NCI-H82 treated with DMSO at 0.1 percent for 48 hours (cell line): Measurements from ENCODE around the gene MCTP2.
"Not testable (repeated sequence)": the region's sequence is repeated elsewhere in the genome, so short reads cannot be mapped to it uniquely, and the experiment has no call there.

Source experiments
- DNase-seq: peaks from one replicate; lab custom pipeline; 2025; ENCODE audit not compliant: unreplicated experiment; lab: John Stamatoyannopoulos, UW

MCTP2 gene

GRCh38 chr15:94446441-94446840 is 215.1 kb downstream of the MCTP2 start:
- DNase-seq = no peak

- no peak for DNase-seq
Measured at GRCh38 chr15:94451466-94451865, 220.1 kb downstream of the MCTP2 start.

DNA sequence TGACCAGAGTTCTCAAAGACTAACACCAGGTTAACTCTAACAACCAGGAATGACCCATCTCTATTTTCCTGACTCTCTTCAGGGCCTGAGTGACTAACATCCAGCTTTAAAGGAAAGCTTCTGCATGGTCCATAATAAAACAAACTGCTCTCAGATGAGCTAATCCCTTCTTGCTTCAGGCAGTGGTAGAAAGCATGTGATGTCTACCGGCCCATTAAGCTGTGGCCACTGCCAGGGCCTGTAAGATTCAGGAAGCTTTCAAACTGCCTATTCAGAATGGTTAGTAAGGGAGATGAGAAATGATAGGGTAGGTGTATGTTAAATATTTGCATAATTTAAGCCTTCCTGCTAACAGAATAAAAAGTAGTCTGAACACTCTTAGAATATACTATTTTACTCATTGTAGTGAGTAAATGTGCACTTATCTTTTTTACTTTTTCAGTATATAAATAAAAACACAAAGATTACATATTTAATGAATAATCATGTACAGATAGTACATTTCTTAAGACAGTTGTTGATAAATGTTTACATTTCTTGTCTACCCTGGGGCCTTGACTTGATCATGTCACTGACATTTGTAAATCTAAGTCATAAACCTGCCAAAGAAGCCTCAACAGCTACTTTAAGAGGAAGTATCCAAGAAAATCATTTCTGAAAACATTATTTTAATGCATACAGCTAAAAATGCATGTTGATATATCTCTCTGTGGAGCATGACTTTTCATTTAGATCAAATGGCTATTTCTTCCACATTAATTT is 222.0 kb downstream of the MCTP2 start:
- DNase-seq = no peak

DNA sequence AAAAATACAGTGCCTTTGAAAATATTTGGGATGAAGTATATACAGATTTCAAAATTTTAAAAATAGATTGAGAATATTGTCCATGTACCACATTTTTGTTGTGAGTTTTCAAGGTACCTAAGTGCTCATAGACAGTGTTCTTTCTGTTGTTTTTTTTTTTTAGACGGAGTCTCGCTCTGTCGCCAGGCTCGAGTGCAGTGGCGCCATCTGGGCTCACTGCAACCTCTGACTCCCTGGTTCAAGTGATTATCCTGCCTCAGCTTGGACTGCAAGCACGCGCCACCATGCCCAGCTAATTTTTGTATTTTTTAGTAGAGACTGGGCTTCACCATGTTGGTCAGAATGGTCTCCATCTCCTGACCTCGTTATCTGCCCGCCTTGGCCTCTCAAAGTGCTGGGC is 223.9 kb downstream of the MCTP2 start:
- no peak for DNase-seq

DNA sequence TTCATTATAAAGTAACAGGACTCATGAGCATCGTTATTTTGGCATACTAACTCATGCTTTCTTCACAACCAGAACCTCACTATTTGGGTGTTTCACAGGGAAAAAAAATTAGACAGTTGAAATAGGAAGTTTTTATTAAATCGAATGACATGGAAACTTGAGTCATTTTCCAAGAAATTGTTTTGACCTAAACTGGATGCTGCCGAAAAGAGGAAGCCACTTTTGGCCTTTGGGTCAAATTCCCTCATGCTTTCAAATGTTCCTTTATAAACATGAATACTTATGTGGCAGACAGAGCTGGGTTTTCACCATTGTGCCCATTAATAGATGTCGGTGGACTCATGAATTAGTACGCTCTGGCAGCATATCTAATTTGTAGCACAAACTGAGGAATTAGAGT is 224.9 kb downstream of the MCTP2 start:
- DNase-seq = no peak

- no peak for DNase-seq
Measured at GRCh38 chr15:94457661-94458060, 226.3 kb downstream of the MCTP2 start.

- no peak for DNase-seq
Measured at GRCh38 chr15:94460624-94461023, 229.3 kb downstream of the MCTP2 start.

DNA sequence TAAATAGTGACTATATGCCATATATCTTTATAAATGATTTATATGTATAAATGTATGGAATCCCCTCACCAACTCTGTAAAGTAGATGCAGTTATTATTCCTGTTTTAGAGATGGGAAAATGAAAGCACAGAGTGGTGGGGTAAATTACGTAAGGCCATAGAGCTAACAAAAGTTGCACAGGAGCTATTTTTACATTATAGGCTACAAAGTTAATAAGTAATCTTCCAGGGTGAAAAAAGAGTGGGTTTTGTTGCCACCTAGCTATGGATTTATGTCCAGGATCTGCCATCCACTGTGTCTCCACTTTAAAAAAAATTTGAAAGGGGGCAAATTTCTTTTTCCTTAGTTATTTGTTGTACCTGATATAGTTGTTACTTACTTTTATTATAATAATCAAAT is 235.7 kb downstream of the MCTP2 start:
- DNase-seq = no peak

GRCh38 chr15:94470492-94470891 is 239.1 kb downstream of the MCTP2 start:
- DNase-seq = no peak

DNA sequence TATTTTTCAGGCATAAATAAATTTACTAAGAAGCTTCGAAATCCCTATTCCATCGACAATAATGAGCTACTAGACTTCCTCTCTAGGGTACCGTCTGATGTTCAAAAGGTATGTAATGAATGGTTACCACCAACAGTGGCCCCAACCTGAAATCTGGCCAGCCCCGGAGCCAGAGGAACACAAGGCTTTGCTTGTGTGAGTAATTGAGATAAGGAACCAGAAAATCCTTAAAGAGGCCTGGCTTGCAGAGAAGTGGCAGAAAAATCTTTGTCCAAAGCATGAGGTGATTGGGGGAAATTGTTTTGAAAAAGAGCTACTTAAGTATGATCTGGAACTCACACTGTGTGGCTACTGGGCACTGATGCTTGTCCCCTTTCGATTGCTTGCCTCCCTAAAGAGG is 245.3 kb downstream of the MCTP2 start:
- DNase-seq = no peak

DNA sequence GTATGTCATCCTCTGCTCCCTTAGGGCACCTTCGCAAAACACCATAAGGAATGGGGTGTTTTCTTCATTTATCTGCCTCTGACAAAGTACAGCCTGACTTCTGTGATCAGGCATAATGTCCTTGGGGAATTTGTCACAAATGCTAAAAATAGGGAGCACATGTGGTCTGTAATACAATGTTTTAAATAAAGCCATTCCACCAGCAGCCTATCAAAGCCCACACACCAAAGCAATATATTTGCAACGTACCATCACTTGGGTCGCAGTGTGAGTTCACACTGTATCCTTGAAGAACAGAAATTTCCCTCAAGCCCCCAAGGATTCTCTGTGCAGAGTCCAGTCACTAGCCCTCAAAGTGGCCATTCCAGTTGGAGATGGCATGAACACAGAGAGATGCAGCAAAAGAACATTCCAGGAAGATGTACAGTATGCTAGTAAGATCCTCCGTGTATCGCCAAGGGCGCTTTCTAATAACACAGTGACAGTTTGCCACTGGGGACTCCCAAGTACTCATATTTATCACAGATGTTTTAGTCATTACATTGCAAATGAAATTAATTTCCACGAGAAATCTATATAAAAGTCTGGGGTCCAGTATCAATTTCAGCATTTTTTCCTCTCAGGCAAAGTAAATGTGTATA is 246.7 kb downstream of the MCTP2 start:
- DNase-seq = no peak

GRCh38 chr15:94478763-94479162 is 247.4 kb downstream of the MCTP2 start:
- no peak for DNase-seq

DNA sequence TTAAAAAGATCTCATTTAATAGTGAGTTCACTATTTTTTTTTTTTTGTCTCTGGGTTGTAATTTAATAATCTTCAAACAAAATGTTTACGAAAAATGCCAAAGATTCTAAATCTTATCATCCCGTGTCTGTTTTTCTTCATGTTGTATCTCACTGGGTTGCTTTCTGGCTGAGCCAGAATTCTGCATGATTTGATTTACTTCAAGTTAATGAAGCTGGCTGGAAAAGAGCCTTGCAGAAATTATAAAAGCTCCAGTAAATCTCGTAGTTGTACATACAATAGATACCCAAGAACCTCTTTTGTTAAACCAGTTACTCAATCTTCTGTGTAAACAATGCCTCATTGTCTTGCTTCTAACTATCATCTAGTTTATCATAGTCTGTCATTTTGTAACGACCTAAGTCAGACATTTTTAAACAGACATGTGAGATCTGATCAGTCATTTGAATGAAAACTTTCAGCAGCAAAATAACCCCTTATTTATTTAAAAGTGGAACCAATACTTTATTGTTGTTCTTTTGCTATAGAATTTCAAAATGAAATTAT is 249.0 kb downstream of the MCTP2 start:
- no peak for DNase-seq

GRCh38 chr15:94485148-94485719 is 253.9 kb downstream of the MCTP2 start:
- DNase-seq = no peak

DNA sequence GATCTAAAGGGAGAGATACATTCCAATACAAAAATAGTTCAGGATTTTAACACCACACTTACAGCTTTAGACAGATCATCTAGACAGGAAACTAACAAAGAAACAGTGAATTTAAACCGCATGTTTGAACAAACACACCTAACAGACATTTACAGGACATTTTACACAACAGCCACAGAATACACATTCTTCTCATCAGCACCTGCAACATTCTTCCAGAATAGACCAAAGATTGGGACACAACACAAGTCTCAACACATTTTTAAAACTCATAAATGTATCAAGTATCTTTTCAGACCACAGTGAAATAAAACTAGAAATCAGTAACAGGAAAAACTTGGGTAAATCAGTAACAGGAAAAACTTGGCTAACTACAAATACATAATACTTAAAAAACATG is 256.3 kb downstream of the MCTP2 start:
- no peak for DNase-seq

- no peak for DNase-seq
Measured at GRCh38 chr15:94493176-94493575, 261.8 kb downstream of the MCTP2 start.

DNA sequence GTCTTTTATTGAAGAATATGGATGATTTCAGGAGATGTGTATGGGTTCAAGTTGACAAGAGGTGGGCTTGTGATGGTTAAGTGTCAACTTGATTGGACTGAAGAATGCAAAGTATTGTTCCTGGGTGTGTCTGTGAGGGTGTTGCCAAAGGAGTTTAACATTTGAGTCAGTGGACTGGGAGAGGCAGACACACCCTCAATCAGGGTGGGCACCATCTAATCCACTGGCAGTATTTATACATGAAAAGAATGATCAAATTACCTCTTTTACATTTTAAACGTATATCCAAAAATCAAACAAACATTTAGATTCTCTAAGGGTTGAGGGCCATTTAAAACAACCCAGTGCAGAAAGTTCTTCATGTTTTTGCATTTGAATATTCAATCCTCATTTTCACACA is 262.2 kb downstream of the MCTP2 start:
- not testable (repeated sequence) for DNase-seq

DNA sequence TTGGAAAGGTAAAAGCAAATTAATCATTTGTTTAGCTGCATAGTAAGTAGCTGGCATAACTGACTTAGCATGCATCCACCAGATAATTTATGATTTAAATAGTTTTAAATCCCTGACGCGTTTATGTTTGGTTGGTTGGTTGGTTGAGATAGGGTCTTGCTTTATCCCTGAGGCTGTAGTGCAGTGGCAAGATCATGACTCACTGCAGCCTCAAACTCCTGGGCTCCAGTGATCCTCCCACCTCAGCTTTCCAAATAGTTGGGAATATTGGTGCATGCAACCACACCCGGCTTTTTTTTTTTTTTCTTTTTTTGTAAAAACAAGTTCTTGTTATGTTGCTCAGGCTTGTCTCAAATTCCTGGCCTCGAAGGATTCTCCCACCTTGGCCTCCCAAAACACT is 263.4 kb downstream of the MCTP2 start:
- DNase-seq = no peak

DNA sequence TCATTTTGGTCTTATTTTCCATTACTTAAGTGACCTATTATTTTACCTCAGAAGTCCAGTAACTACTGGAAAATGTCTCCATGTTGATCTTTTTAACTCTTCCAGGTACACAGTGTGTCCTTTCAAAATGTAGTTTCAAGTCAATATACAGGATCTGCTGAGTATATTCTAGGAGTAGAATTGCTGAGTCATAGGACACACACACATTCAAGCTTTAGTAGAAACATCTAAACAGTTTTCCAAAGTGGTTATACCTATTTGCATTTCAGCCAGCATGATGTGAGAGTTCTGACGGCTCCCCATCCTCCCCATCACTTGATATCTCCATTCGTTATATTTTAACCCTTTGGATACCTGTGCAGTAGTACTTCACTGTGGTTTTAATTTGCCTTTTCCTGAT is 271.9 kb downstream of the MCTP2 start:
- DNase-seq = no peak

DNA sequence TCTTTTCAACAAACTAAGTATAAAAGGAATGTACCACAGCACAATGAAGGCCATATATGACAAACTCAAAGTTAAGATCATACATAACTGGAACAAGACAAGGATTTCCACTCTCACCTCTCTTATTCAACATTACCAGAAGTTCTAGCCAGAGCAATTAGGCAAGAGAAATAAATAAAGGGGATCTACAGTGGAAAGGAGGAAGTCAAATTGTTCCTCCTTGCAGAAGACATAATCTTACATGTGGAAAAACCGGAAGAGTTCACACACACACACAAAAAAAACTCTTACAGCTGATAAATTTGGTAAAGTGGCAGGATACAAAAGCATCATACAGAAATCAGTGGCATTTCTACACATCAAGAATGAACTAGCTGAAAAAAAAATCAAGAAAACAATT is 277.9 kb downstream of the MCTP2 start:
- DNase-seq = no peak

- DNase-seq = no peak
Measured at GRCh38 chr15:94522125-94522524, 290.8 kb downstream of the MCTP2 start.

GRCh38 chr15:94523873-94524272 is 292.5 kb downstream of the MCTP2 start:
- no peak for DNase-seq
